CD4-positive, alpha-beta T cell treated with Interleukin-10 for 1 hour (primary cell): ENCODE measurements around the gene CRTC1.
A peak's percentile ranks its signal among the peaks of the same experiment; 100 is the strongest.
"Not testable (repeated sequence)": the region's sequence is repeated elsewhere in the genome, so short reads cannot be mapped to it uniquely, and the experiment has no call there.

ENCODE experiments used
- DNase-seq: peaks from one replicate; pipeline ENCODE4 v3.0.0-alpha.2; 2020

The CRTC1 gene

GRCh38 chr19:18809149-18809868 lies 125.8 kb downstream of the CRTC1 start:
- no peak for DNase-seq

GRCh38 chr19:18811638-18812037 lies 128.2 kb downstream of the CRTC1 start:
- not testable (repeated sequence) for DNase-seq

GRCh38 chr19:18814063-18814462 lies 130.6 kb downstream of the CRTC1 start:
- no peak for DNase-seq

GRCh38 chr19:18815673-18816072 lies 132.2 kb downstream of the CRTC1 start:
- DNase-seq, result no peak

- not testable (repeated sequence) for DNase-seq
Observed at GRCh38 chr19:18816645-18817044, 133.2 kb downstream of the CRTC1 start.

GRCh38 chr19:18817574-18817973 lies 134.1 kb downstream of the CRTC1 start:
- DNase-seq, result no peak

- DNase-seq, result no peak
Observed at GRCh38 chr19:18828786-18829185, 145.3 kb downstream of the CRTC1 start.

GRCh38 chr19:18830488-18830887 lies 147.0 kb downstream of the CRTC1 start:
- DNase-seq, result no peak

GRCh38 chr19:18831524-18832305 lies 148.2 kb downstream of the CRTC1 start, which contains the start of gene UPF1:
Gene UPF1 (plus strand): TSS chr19:18831959. CDS start chr19:18832210, 251 bp downstream.
- DNase-seq, result peak; percentile 96
